ENCODE measurements around the gene SPRED2.
"Not testable (repeated sequence)": the region's sequence is repeated elsewhere in the genome, so short reads cannot be mapped to it uniquely, and the experiment has no call there.

The SPRED2 gene

DNA sequence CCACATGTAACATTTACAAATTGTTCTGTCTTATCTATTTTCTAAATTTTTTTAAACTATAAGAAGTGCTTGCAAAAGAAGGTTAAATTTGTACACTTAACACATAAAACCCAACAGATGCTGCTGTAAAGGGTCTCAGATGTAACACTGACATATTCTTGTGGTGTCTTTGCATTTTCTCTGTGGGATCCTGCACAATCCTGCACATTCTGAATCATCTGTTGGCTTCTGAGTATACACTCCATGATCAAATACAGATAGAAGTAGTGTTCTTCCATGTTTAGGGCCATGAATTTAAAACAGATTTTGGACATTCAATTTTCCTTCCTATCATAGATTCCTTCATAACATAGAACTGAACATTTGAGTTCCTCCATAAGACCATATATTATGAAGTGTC is 89.0 kb downstream of the SPRED2 start:
- DNase-seq (ENCODE audit: low read depth, low spot score): no peak

DNA sequence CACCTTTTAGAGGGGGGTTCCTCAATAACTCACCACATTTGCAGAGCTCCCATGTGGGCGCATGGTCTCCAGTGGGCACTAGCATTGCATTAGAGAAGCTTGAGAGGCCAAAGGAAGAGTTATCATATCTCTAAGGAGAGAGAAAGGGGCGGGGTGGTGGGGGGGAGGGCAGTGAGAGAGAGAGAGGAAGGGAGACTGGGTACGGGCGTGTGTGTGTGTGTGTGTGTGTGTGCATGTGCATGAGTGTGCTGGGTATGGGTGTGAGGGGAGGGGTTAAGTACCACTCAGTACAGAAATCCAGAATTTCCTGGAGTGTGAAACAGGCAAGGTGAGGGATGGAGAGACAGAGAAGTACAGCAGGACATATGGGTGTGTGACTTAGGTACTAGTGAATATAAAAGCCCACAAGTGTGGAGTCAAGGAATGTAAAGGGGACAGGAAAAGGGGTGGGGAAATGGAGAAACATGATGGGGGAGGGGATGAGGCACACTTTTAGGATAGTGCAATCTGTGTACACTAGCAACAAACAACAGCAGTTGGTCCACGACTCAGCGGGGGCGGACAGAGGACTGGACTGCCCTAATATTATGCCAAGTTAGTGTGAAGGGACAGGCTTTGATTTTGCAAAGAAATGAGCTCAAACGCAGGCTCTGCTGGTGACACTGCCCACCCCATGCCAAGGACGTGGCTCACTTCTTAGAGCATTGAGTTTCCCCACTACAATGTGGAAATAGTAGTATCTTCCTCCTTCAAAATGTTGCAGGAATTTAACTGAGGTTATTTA is 91.3 kb downstream of the SPRED2 start:
- DNase-seq (ENCODE audit: low read depth, low spot score): no peak

DNA sequence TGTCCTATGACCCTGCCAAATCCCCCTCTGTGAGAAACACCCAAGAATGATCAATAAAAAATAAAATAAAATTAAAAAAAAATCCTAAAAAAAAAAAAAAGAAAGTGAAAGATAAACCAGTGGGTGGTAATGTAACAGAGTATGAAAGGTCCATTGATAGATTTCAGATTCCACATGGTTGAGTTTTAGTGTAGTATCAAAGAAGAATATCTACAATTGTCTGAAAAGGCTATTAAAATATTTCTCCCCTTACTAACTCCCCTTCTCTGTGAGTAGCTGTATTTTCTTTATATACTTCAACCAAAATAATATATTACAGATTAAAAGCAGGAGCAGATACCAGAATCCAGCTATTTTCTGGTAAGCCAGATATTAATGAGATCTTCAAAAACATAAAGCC is 92.8 kb downstream of the SPRED2 start:
- DNase-seq (ENCODE audit: low read depth, low spot score): no peak

DNA sequence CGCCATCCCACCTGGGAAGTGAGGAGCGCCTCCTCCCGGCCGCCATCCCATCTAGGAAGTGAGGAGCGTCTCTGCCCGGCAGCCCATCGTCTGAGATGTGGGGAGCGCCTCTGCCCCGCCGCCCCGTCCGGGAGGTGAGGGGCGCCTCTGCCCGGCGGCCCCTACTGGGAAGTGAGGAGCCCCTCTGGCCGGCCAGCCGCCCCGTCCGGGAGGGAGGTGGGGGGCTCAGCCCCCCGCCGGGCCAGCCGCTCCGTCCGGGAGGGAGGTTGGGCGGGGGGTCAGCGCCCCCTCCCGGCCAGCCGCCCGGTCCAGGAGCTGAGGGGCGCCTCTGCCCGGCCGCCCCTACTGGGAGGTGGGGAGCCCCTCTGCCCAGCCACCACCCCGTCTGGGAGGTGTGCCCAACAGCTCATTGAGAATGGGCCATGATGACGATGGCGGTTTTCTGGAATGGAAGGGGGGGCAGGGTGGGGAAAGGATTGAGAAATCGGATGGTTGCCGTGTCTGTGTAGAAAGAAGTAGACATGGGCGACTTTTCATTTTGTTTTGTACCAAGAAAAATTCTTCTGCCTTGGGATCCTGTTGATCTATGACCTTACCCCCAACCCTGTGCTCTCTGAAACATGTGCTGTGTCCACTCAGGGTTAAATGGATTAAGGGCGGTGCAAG is 93.4 kb downstream of the SPRED2 start:
- DNase-seq (ENCODE audit: low read depth, low spot score): not testable (repeated sequence)

DNA sequence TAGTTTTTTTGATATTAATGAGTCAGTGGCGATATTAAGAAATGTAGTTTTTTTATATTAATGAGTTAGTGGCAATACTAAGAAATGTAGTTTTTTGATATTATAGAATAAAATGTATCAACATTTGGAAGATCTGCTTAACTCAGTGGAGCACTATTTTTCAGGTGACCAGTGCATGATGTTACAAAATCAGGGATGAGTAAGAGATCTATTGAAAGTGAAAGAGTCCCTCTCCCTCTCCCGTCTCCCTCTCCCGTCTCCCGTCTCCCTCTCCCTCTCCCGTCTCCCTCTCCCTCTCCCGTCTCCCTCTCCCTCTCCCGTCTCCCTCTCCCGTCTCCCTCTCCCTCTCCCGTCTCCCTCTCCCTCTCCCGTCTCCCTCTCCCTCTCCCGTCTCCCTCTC is 94.5 kb downstream of the SPRED2 start:
- DNase-seq (ENCODE audit: low read depth, low spot score): not testable (repeated sequence)

DNA sequence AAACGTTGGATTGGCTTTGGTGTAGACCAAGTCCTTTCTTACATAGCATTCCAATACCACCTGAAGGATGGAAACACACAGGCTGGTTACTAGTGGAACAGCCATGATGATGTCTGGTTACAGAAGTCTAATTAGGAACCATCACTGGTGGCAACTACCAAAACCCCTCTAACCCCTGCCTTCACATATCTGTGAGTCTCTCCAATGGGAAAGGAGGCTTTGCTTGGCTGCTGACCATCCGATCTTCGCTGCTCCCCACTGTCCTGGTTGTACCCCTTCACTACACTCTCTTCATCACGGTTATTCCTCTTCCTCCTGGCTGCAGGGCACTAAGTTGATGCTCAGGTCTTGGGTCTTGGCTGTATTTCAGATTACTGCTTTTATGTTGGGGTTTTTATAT is 97.7 kb downstream of the SPRED2 start:
- no peak for DNase-seq (ENCODE audit: low read depth, low spot score)

DNA sequence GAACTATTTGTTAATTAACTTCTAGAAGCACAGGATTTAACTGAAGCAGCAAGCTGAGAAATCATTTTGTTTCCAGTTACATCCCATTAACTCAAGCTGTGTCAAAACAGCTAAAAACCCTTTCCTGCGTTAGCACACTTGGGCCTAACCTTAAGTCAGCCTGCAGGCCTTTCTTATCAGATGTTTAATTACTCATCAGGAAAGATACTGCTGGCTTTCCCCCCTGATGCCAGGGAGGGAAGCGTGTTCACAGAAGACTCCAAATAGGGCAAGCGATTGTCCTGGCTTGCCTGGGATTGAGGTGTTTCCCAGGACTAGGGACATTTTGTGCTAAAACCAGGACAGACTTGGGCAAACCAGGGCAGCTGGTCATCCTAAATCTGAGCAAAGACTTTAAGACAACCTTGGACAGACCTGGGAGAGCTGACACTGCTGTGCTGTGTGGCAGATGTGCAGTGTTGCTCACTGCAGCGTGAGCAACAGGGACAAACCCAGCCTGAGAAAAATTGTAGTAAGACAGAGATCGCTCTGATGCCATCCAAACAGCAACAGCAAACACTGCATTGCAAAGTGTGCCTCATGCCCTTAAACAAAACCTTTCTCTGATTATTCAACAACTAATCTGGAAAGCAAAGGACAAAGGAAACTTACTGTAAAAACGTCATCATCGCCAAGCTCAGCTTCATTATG is 100.9 kb downstream of the SPRED2 start:
- no peak for DNase-seq (ENCODE audit: low read depth, low spot score)

DNA sequence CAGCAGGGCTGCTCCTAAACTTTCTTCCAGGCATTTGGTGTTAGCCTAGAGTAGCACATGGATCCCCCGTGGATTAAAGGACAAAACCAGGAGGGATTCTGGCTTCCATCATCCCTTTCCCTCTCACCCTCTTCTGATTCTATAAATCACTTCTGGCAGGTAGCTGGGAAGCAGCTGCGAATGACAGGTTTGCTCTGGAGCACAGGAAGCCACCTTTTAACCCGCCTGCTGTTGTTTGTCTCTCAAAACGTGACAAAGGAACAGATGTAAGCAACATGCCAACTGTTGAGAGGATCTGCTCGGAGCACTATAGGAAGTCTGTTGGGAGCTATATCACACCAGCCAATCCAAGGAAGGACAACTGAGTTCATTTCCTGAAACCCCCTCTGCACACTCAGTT is 102.9 kb downstream of the SPRED2 start:
- DNase-seq (ENCODE audit: low read depth, low spot score): no peak

DNA sequence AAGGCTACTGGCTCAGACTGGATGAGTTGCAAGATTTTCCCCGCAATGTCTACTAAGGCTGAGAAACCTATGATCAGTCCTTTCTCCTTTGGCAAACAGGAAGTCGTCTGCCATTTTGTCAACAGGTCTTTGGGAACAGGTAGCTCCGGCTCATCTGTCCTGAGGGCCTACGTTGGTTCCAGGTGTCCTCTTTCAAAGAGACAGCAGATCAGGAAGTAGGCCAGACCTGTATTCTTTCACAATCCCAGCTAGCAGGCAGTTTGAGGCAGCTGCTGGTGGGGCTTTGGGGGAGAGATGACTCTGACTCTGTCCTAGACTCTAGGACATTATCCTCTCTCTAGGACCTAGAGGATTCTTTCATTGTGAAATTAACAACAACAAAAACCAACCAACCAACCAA is 106.1 kb downstream of the SPRED2 start:
- DNase-seq (ENCODE audit: low read depth, low spot score): no peak

DNA sequence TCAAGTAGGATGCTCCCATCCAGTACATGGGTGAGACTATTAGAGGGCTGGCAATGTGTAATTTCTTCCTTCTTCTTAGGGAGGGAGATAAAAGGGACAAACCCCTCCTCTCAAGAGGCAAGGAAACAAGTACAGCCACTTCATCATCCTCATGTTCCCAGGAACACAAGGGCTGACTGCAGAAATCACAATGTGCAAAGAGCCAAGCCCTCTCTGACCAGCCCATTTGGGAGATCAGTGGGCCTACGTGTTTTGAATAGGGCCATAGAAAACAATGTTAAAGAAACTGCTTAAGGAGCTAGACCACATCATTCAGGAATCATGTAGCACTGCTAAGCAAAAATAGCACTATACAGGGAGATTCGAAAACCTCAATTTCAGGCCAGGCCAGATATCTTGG is 107.3 kb downstream of the SPRED2 start:
- no peak for DNase-seq (ENCODE audit: low read depth, low spot score)

DNA sequence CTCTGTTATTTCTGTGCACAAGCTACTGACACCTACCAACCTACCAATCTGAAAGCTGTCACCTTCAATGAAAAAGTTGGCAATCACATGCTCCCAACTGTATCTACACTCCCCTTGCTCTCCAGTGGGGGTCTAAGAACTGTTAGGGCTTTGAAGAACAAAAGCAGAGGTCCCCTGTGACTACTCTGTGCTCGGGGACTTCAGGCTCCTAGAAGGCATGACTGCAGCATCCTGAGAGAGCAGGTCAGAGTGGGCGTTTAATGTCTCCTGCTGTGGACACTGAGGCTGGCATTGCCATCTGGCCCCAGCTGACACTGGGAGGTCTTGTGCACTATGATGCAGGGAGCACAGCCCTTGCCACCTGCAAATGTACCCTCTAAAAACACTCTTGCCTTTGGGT is 111.5 kb downstream of the SPRED2 start:
- no peak for DNase-seq (ENCODE audit: low read depth, low spot score)

DNA sequence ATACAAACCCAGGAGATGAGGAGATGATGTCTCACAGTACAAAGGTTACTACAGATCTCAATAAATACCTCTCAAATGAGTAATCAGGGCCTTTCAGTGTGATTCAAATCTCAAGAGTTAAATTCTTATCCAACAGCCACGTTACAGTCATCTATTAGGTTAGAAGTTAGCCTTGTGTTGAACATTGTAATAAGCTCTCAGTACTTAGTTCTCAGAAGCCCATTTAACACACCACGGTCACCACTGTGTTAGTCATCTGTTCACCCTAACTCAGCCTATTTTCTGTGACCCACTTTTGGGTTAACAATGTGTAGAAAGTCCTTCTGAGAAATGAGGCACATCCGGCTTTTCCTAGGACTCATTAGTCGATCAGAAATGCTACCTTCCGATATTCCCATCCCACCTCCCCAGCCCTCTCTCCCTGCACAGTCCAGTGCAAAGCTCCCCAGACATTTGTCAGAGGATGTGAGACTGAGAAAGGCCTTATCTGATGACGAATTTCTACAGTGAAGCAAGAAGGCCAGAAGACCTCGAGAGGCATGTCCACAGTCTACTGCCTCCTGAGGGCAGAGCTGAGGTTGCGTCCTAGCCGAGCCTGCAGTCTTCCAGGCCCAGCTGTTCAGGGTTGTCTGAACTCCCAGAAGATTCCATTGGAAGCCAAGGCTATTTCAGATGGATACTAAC is 112.2 kb downstream of the SPRED2 start:
- no peak for DNase-seq (ENCODE audit: low read depth, low spot score)

DNA sequence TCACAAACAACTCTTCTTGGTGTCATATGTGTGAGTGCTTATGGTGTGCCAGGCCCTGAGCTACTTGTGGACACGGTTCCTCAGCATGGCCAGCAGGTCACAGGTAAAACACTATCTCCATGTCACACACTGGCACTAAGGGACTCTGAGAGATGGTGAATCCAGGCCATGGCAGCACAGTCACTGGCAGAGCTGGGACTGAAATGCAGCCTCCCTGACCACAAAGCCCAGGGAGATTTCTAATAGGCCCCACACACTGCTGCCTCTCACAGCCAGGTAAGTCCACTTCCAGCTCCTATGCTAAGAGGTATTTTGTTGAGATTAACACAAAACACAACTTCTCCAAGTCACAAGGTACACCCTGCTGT is 112.7 kb downstream of the SPRED2 start:
- DNase-seq (ENCODE audit: low read depth, low spot score): no peak

DNA sequence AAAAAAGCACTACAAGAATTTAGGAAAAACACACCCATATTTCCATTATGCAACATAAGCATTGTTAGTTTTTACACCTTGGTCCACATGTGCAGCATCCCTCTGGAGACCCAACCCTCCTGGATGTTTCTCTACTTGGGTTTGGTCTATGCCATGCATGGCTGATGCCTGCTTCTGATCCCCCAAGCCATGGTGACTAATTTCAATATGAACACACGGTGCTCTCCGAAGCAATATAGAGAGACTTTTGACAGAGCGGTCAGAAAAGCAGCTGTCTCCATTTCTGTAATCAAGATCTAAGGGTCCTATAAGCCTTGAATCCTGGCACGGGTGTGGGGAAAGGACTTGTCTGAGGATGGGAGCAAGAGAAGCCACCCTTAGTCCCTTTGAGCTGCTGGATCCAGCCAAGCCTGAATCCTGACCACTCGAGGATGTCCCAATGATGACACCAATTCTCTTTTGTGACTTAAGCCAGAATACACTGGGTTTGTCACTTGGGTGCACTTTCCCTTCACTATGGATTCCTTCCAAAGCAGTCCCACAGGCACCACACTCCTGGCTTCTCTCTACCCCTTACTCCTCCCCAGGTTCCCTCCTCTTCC is 113.2 kb downstream of the SPRED2 start:
- no peak for DNase-seq (ENCODE audit: low read depth, low spot score)

DNA sequence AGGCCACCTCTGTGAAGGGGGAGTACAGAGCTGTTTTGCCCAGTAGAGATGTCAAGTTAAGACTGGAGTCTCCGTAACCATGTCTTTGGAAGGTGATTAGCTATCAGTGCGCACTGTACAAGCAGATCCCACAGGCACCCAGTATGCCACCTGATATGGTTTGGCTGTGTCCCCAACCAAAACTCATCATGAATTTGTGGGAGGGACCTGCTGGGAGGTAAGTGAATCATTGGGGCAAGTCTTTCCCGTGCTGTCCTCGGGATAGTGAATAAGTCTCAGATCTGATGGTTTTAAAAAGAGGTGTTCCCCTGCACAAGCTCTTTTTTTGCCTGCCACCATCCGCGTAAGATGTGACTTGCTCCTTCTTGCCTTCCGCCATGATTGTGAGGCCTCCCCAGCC is 114.6 kb downstream of the SPRED2 start:
- DNase-seq (ENCODE audit: low read depth, low spot score): no peak

DNA sequence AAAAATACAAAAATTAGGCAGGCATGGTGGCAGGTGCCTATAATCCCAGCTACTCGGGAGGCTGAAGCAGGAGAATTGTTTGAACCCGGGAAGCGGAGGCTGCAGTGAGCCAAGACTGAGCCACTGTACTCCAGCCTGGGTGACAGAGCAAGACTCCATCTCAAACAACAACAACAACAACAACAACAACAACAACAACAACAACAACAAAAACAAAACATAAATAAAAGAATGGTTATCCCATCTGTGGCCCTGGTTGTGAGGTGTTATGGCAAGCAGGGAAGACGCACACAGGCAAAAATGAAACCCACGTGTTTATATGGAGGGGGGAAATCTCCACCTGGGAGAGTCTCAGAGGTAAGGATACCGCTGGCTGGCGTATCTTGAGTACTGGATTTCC is 115.0 kb downstream of the SPRED2 start:
- not testable (repeated sequence) for DNase-seq (ENCODE audit: low read depth, low spot score)

DNA sequence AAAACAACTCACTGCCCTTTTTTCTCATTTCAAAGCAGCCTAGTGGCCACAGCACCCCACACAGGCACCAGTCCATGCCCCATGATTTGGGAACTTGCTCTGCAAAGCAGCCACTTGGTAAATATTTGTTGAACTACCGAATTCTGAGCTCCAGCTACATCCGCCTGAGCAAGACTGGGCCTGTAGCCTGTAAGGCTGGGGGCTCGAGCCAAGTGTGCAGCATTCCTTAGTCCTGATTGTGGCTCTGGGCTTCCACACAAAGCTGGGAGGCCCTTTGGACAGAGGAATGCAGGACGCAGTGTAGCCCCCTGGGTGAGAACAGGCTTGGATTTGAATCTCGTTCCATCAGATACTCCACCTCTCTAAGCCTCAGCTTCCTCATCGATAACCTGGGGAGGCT is 116.3 kb downstream of the SPRED2 start:
- no peak for DNase-seq (ENCODE audit: low read depth, low spot score)

DNA sequence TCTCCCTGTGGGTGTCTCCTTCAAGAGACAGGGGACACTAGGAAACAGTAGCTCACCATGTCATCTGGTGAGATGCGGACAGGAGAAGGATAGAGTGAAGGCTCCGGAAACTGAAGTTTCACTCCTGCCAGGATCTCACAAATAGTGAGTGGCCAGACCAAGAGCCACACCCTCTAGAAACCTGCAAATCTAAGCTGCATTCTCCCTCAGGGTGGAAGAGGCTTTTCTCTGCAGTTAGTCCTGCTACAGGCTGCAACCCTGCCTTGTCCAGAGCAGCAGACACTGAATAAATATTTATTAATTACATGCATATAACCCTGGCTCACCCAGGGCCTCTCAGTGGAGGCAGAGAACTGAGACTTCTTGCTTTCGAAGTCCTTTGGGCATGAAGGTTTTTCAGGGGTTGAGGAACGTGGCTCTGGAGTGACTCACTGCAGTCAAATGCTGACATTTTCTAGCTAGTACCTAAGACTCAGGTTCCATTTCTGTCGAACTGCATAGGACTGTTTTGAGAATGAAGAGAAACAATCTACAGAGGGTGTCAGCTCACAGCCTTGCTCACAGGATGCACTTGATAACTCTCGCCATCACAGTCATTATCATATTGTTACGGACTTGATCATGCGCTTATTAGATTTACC is 117.5 kb downstream of the SPRED2 start:
- no peak for DNase-seq (ENCODE audit: low read depth, low spot score)

DNA sequence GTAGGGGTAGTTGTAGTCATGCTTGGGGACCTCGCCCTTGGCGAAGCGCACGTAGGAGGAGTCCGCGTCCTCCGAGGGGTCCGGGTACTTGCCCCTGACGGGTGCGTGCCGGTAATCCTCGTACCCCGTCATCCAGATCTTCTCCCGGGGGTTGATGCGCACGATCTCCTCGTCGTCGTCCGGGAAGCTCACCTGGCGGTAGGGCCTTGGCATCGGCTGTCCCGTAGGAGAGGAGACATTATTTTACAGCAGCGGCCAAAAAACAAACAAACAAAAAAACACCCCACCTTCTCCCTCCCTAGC is 118.5 kb downstream of the SPRED2 start:
- DNase-seq (ENCODE audit: low read depth, low spot score): no peak

DNA sequence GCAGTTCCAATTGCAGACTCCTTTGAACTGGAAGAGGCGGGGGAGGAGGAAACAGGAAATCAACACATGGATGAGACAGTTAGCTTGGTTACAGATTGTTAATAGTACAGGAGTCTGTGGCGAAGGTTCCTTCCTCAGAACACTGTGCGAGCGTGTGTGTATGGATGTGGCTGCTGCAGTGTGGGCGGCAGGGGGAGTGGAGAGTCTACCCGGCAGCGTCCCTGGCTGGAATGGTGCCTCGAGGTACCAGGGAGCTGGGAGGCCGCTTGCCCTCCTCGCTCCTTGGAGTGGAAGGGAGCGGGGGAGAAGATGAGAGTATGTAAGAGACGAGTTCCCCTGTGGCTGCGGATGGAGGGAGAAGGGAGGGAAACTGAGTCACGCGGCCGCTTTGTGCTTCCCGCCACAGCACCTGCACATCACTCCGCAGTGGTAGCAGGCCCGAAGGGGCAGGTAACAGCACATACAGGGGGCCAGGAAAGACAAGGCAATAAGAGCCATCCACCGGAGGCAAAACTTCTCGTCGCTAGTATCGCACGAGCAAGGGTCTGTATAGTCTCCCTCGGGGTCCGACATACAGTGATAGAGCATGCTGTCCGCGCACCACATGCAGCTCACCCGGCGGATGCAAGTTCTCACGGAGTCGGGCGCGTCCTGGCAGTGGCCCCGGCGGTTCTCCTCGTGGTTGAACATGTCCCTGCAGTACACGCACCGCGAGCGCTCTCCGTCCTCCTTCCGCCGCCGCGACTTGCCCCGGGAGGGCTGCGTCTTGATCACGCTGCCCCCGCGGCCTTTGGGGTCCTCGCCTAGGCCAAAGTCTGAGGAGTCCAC is 119.1 kb downstream of the SPRED2 start:
- no peak for DNase-seq (ENCODE audit: low read depth, low spot score)

DNA sequence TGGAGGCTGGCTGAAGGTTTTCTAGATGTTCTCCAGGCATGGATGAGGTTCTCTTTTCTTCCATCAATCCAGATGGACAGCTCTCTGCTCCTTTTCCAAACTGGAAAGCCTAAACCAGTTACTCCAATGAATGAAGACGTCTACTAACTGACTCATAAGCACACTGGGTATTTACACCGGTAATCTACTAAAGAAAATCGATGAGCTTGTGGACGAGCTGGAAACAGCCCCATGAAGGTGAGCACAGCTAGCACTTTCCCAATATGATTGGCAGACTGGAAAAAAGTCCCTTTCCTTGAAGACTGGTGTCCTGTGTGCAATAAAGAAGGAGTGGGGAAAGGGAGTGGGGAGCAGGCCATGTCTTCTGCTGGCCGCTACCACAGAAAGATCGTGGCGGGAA is 120.8 kb downstream of the SPRED2 start:
- no peak for DNase-seq (ENCODE audit: low read depth, low spot score)

Measured in brain pericyte (primary cell).